ENCODE data around the gene PRSS33.

Gene PRSS33

DNA sequence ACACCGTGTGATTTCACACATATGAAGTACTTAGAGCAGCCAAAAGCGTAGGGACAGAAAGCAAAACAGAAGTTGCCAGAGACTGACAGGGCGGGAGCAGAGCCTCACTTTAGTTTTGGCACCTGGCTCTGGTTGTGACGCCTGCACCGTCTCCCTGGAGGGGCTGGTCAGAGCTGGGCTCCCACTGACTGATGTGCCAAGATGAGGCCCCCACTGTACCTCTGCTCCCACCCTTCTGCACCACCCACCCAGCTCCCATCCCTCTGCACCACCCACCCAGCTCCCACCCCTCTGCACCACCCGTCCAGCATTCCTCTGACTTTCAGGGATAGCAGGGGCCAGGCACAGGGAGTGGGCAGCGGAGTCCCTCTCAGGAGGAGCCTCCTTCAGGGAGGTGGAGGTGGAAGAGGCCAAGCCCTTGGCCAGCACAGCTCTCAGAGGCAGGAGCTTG is 26.4 kb upstream of the PRSS33 start:
- no peak overlapping the region for H3K4me3 ChIP-seq (ENCODE audit: low read length in 2 of 2)
- no peak overlapping the region for H3K27ac ChIP-seq (ENCODE audit: low read depth in 2 of 2, low read length in 2 of 2)
- H3K4me1 ChIP-seq (ENCODE audit: control insufficient read depth in 2 of 2, insufficient read depth in 2 of 2, low read length in 2 of 2), result no peaks in the 10 kb centered on the region
- no peaks in the 10 kb centered on the region for H3K36me3 ChIP-seq (ENCODE audit: control insufficient read depth in 2 of 2, insufficient read depth in 2 of 2, low read length in 2 of 2)
- H3K9me3 ChIP-seq (ENCODE audit: control insufficient read depth in 2 of 2, low read length in 2 of 2), result no peaks in the 10 kb centered on the region
- H3K27me3 ChIP-seq (ENCODE audit: control insufficient read depth in 2 of 2, insufficient read depth in 2 of 2, low read length in 2 of 2), result peaks cover 0 to 6% of the 10 kb centered on the region in 2 donors
- H3K9ac ChIP-seq (ENCODE audit: low read depth in 1 of 2, low read length in 2 of 2), result no peak overlapping the region

GRCh38 chr16:2811703-2812471 is 24.5 kb upstream of the PRSS33 start:
- Histone ChIP-seq H3K4me1 (ENCODE audit: control insufficient read depth in 2 of 2, insufficient read depth in 2 of 2, low read length in 2 of 2) (no peaks in the 10 kb centered on the region), H3K9ac (ENCODE audit: low read depth in 1 of 2, low read length in 2 of 2) (no peak overlapping the region)

GRCh38 chr16:2810651-2811050 is 23.3 kb upstream of the PRSS33 start:
- Histone ChIP-seq H3K27ac (ENCODE audit: low read depth in 2 of 2, low read length in 2 of 2) (no peak overlapping the region), H3K4me3 (ENCODE audit: low read length in 2 of 2) (no peak overlapping the region), H3K4me1 (ENCODE audit: control insufficient read depth in 2 of 2, insufficient read depth in 2 of 2, low read length in 2 of 2) (no peaks in the 10 kb centered on the region), H3K36me3 (ENCODE audit: control insufficient read depth in 2 of 2, insufficient read depth in 2 of 2, low read length in 2 of 2) (no peaks in the 10 kb centered on the region), H3K9me3 (ENCODE audit: control insufficient read depth in 2 of 2, low read length in 2 of 2) (no peaks in the 10 kb centered on the region), H3K9ac (ENCODE audit: low read depth in 1 of 2, low read length in 2 of 2) (no peak overlapping the region), H3K27me3 (ENCODE audit: control insufficient read depth in 2 of 2, insufficient read depth in 2 of 2, low read length in 2 of 2) (peaks cover 5 to 8% of the 10 kb centered on the region in 2 donors)

More at GRCh38 chr16:2811703-2812471, 24.5 kb upstream of the PRSS33 start:
- Histone ChIP-seq H3K27me3 (ENCODE audit: control insufficient read depth in 2 of 2, insufficient read depth in 2 of 2, low read length in 2 of 2) (peaks cover 0 to 6% of the 10 kb centered on the region in 2 donors), H3K9me3 (ENCODE audit: control insufficient read depth in 2 of 2, low read length in 2 of 2) (no peaks in the 10 kb centered on the region), H3K4me3 (ENCODE audit: low read length in 2 of 2) (no peak overlapping the region), H3K36me3 (ENCODE audit: control insufficient read depth in 2 of 2, insufficient read depth in 2 of 2, low read length in 2 of 2) (no peaks in the 10 kb centered on the region), H3K27ac (ENCODE audit: low read depth in 2 of 2, low read length in 2 of 2) (no peak overlapping the region)

GRCh38 chr16:2809149-2809760 is 21.9 kb upstream of the PRSS33 start:
- Histone ChIP-seq H3K9ac (ENCODE audit: low read depth in 1 of 2, low read length in 2 of 2) (no peak overlapping the region), H3K4me1 (ENCODE audit: control insufficient read depth in 2 of 2, insufficient read depth in 2 of 2, low read length in 2 of 2) (no peaks in the 10 kb centered on the region), H3K9me3 (ENCODE audit: control insufficient read depth in 2 of 2, low read length in 2 of 2) (peaks cover 0 to 3% of the 10 kb centered on the region in 2 donors), H3K27me3 (ENCODE audit: control insufficient read depth in 2 of 2, insufficient read depth in 2 of 2, low read length in 2 of 2) (peaks cover 5 to 8% of the 10 kb centered on the region in 2 donors), H3K4me3 (ENCODE audit: low read length in 2 of 2) (no peak overlapping the region), H3K27ac (ENCODE audit: low read depth in 2 of 2, low read length in 2 of 2) (no peak overlapping the region), H3K36me3 (ENCODE audit: control insufficient read depth in 2 of 2, insufficient read depth in 2 of 2, low read length in 2 of 2) (no peaks in the 10 kb centered on the region)

- Histone ChIP-seq H3K9me3 (ENCODE audit: control insufficient read depth in 2 of 2, low read length in 2 of 2) (peaks cover 0 to 6% of the 10 kb centered on the region in 2 donors), H3K4me3 (ENCODE audit: low read length in 2 of 2) (no peak overlapping the region), H3K27ac (ENCODE audit: low read depth in 2 of 2, low read length in 2 of 2) (no peak overlapping the region), H3K4me1 (ENCODE audit: control insufficient read depth in 2 of 2, insufficient read depth in 2 of 2, low read length in 2 of 2) (no peaks in the 10 kb centered on the region), H3K36me3 (ENCODE audit: control insufficient read depth in 2 of 2, insufficient read depth in 2 of 2, low read length in 2 of 2) (no peaks in the 10 kb centered on the region), H3K27me3 (ENCODE audit: control insufficient read depth in 2 of 2, insufficient read depth in 2 of 2, low read length in 2 of 2) (peaks cover 5 to 8% of the 10 kb centered on the region in 2 donors), H3K9ac (ENCODE audit: low read depth in 1 of 2, low read length in 2 of 2) (no peak overlapping the region)
Measured at GRCh38 chr16:2808181-2808580, 20.8 kb upstream of the PRSS33 start.

DNA sequence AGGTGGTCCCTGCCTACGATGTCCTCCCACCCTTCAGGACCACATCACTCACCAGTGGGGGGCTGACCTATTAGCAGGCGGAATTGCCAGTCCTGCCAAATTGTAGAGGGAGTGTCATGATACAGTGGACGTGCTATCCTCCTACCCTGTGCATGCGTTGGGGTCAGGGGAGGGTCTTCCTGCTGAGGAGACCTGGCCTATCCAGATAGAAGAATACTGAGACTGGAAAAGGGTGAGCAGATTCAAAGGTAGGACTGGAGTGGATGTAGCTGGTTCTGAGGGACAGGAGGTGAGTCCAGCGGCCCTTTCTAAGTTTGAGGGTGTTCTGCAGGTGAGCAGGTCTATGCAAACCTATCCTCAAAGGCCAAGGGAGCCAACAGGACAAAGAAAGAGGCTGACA is 18.9 kb upstream of the PRSS33 start:
- Histone ChIP-seq H3K9me3 (ENCODE audit: control insufficient read depth in 2 of 2, low read length in 2 of 2) (peaks cover 0 to 6% of the 10 kb centered on the region in 2 donors), H3K4me3 (ENCODE audit: low read length in 2 of 2) (no peak overlapping the region), H3K27ac (ENCODE audit: low read depth in 2 of 2, low read length in 2 of 2) (no peak overlapping the region), H3K4me1 (ENCODE audit: control insufficient read depth in 2 of 2, insufficient read depth in 2 of 2, low read length in 2 of 2) (no peaks in the 10 kb centered on the region), H3K27me3 (ENCODE audit: control insufficient read depth in 2 of 2, insufficient read depth in 2 of 2, low read length in 2 of 2) (peaks cover 2 to 5% of the 10 kb centered on the region in 2 donors), H3K9ac (ENCODE audit: low read depth in 1 of 2, low read length in 2 of 2) (no peak overlapping the region), H3K36me3 (ENCODE audit: control insufficient read depth in 2 of 2, insufficient read depth in 2 of 2, low read length in 2 of 2) (no peaks in the 10 kb centered on the region)

GRCh38 chr16:2804728-2805127 is 17.4 kb upstream of the PRSS33 start:
- Histone ChIP-seq H3K4me1 (ENCODE audit: control insufficient read depth in 2 of 2, insufficient read depth in 2 of 2, low read length in 2 of 2) (peaks cover under 1 to 1% of the 10 kb centered on the region in 2 donors), H3K27me3 (ENCODE audit: control insufficient read depth in 2 of 2, insufficient read depth in 2 of 2, low read length in 2 of 2) (peaks cover 2 to 5% of the 10 kb centered on the region in 2 donors), H3K9ac (ENCODE audit: low read depth in 1 of 2, low read length in 2 of 2) (no peak overlapping the region), H3K36me3 (ENCODE audit: control insufficient read depth in 2 of 2, insufficient read depth in 2 of 2, low read length in 2 of 2) (no peaks in the 10 kb centered on the region), H3K27ac (ENCODE audit: low read depth in 2 of 2, low read length in 2 of 2) (no peak overlapping the region), H3K4me3 (ENCODE audit: low read length in 2 of 2) (no peak overlapping the region), H3K9me3 (ENCODE audit: control insufficient read depth in 2 of 2, low read length in 2 of 2) (peaks cover 0 to 6% of the 10 kb centered on the region in 2 donors)

GRCh38 chr16:2803545-2804195 is 16.3 kb upstream of the PRSS33 start:
- no peak overlapping the region for H3K9ac ChIP-seq (ENCODE audit: low read depth in 1 of 2, low read length in 2 of 2)

GRCh38 chr16:2799859-2800226 is 12.5 kb upstream of the PRSS33 start:
- Histone ChIP-seq H3K27ac (ENCODE audit: low read depth in 2 of 2, low read length in 2 of 2) (peak overlapping the region; percentile 87 to 96), H3K9me3 (ENCODE audit: control insufficient read depth in 2 of 2, low read length in 2 of 2) (peaks cover 0 to 6% of the 10 kb centered on the region in 2 donors), H3K36me3 (ENCODE audit: control insufficient read depth in 2 of 2, insufficient read depth in 2 of 2, low read length in 2 of 2) (no peaks in the 10 kb centered on the region), H3K9ac (ENCODE audit: low read depth in 1 of 2, low read length in 2 of 2) (peak overlapping the region; percentile 47 to 58), H3K4me1 (ENCODE audit: control insufficient read depth in 2 of 2, insufficient read depth in 2 of 2, low read length in 2 of 2) (peaks cover 21 to 22% of the 10 kb centered on the region in 2 donors), H3K4me3 (ENCODE audit: low read length in 2 of 2) (peak overlapping the region in 1 of 2 donors; percentile 34), H3K27me3 (ENCODE audit: control insufficient read depth in 2 of 2, insufficient read depth in 2 of 2, low read length in 2 of 2) (no peaks in the 10 kb centered on the region)

More at GRCh38 chr16:2803545-2804195, 16.3 kb upstream of the PRSS33 start:
- Histone ChIP-seq H3K27ac (ENCODE audit: low read depth in 2 of 2, low read length in 2 of 2) (no peak overlapping the region), H3K9me3 (ENCODE audit: control insufficient read depth in 2 of 2, low read length in 2 of 2) (peaks cover 0 to 6% of the 10 kb centered on the region in 2 donors), H3K27me3 (ENCODE audit: control insufficient read depth in 2 of 2, insufficient read depth in 2 of 2, low read length in 2 of 2) (peaks cover 2 to 5% of the 10 kb centered on the region in 2 donors), H3K36me3 (ENCODE audit: control insufficient read depth in 2 of 2, insufficient read depth in 2 of 2, low read length in 2 of 2) (no peaks in the 10 kb centered on the region), H3K4me1 (ENCODE audit: control insufficient read depth in 2 of 2, insufficient read depth in 2 of 2, low read length in 2 of 2) (peaks cover 9 to 10% of the 10 kb centered on the region in 2 donors), H3K4me3 (ENCODE audit: low read length in 2 of 2) (no peak overlapping the region)

Measured in mucosa of rectum (tissue), 2 donors.